Measurements from ENCODE around the gene NPPC. TPM values are rescaled to one million over a fixed set of nuclear protein-coding genes. Genes with fewer than 3 reads are reported as not detected.
A peak's percentile ranks its signal among the peaks of the same experiment; 100 is the strongest.

NPPC gene
- polyA plus RNA-seq, 2 of the 4 experiments (the other 2 are of a cell fraction) = not detected

GRCh38 chr2:231941673-231942072 lies 15.5 kb upstream of the NPPC start:
- H3K4me1 ChIP-seq = no peaks in the 10 kb centered on the region
- no peak for DNase-seq (ENCODE audit: low read depth in 1 of 2, low spot score in 1 of 2)
- no peak overlapping the region for H3K4me2 ChIP-seq
- no peaks in the 10 kb centered on the region for H3K9me3 ChIP-seq
- H3K27ac ChIP-seq = no peak overlapping the region
- FAIRE-seq = no peak
- H3K4me3 ChIP-seq = no peak overlapping the region
- ChIA-PET CTCF (interaction anchor here (1.0 to 2.3 kb wide), 3 partner anchors 16 to 385 kb away, joined by 4 to 7 read pairs (median 6); no protein-coding TSS in a partner anchor), POLR2A (interaction anchor here (1.5 kb wide), 1 partner anchor 20 kb away, joined by 3 read pairs; the partner anchor contains the start of gene DIS3L2)
- ATAC-seq = no peak
- TF ChIP-seq EP300 (IDR thresholded peaks at IDR 0.05) = no peak
- TF ChIP-seq EHMT2 (IDR thresholded peaks at IDR 0.05; ENCODE audit: low read depth) = no peak
- TF ChIP-seq JUNB (IDR thresholded peaks at IDR 0.05) = no peak
- TF ChIP-seq CHD2 (IDR thresholded peaks at IDR 0.05; ENCODE audit: low read length, partially characterized antibody) = no peak
- no peak for TF ChIP-seq CHD4 (IDR thresholded peaks at IDR 0.05; ENCODE audit: borderline replicate concordance)
- TF ChIP-seq PBX3 (IDR thresholded peaks at IDR 0.05) = no peak
- no peak for TF ChIP-seq MAFK (IDR thresholded peaks at IDR 0.05; ENCODE audit: partially characterized antibody)
- no peak for TF ChIP-seq ESRRA (IDR thresholded peaks at IDR 0.05; ENCODE audit: borderline replicate concordance, low read length)
- no peak for TF ChIP-seq ZNF302 (CRISPR knock-in tag; IDR thresholded peaks at IDR 0.05)
- TF ChIP-seq, protein P1, sequence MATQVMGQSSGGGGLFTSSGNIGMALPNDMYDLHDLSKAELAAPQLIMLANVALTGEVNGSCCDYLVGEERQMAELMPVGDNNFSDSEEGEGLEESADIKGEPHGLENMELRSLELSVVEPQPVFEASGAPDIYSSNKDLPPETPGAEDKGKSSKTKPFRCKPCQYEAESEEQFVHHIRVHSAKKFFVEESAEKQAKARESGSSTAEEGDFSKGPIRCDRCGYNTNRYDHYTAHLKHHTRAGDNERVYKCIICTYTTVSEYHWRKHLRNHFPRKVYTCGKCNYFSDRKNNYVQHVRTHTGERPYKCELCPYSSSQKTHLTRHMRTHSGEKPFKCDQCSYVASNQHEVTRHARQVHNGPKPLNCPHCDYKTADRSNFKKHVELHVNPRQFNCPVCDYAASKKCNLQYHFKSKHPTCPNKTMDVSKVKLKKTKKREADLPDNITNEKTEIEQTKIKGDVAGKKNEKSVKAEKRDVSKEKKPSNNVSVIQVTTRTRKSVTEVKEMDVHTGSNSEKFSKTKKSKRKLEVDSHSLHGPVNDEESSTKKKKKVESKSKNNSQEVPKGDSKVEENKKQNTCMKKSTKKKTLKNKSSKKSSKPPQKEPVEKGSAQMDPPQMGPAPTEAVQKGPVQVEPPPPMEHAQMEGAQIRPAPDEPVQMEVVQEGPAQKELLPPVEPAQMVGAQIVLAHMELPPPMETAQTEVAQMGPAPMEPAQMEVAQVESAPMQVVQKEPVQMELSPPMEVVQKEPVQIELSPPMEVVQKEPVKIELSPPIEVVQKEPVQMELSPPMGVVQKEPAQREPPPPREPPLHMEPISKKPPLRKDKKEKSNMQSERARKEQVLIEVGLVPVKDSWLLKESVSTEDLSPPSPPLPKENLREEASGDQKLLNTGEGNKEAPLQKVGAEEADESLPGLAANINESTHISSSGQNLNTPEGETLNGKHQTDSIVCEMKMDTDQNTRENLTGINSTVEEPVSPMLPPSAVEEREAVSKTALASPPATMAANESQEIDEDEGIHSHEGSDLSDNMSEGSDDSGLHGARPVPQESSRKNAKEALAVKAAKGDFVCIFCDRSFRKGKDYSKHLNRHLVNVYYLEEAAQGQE (IDR thresholded peaks at IDR 0.05) = no peak
- no peak for TF ChIP-seq HOXB13 (CRISPR knock-in tag; IDR thresholded peaks at IDR 0.05; ENCODE audit: low read depth)
- TF ChIP-seq HOXA7 (CRISPR knock-in tag; IDR thresholded peaks at IDR 0.05) = no peak
- no peak for TF ChIP-seq RFX5 (IDR thresholded peaks at IDR 0.05)
- TF ChIP-seq ZSCAN20 (CRISPR knock-in tag; IDR thresholded peaks at IDR 0.05) = no peak
- TF ChIP-seq RNF2 (IDR thresholded peaks at IDR 0.05; ENCODE audit: borderline replicate concordance, low read depth) = no peak
- no peak for TF ChIP-seq ZC3H11A (IDR thresholded peaks at IDR 0.05)
- no peak for TF ChIP-seq MAZ (IDR thresholded peaks at IDR 0.05; ENCODE audit: borderline replicate concordance, low read depth, low read length)
- TF ChIP-seq, protein P2, sequence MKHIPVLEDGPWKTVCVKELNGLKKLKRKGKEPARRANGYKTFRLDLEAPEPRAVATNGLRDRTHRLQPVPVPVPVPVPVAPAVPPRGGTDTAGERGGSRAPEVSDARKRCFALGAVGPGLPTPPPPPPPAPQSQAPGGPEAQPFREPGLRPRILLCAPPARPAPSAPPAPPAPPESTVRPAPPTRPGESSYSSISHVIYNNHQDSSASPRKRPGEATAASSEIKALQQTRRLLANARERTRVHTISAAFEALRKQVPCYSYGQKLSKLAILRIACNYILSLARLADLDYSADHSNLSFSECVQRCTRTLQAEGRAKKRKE (CRISPR knock-in tag; IDR thresholded peaks at IDR 0.05; ENCODE audit: low read depth) = no peak
- no peak for TF ChIP-seq NFE2L2 (conservative IDR thresholded peaks at IDR 0.05; ENCODE audit: low read length)
- TF ChIP-seq NR3C1 (IDR thresholded peaks at IDR 0.05) = no peak
- WGBS (ENCODE audit: missing lambda C conversion rate) = 83% methylated on average over 10 of the region's 12 CpGs

GRCh38 chr2:231940795-231941194 lies 14.6 kb upstream of the NPPC start:
- WGBS (ENCODE audit: missing lambda C conversion rate) = 61% methylated on average over 3 of the region's 3 CpGs
- DNase-seq (ENCODE audit: low read depth in 1 of 2, low spot score in 1 of 2) = no peak
- H3K9me3 ChIP-seq = no peaks in the 10 kb centered on the region
- peak in 1 of 2 experiments; percentile 60; a peak in 2 of 6 replicates for ATAC-seq
- no peak overlapping the region for H3K27ac ChIP-seq
- no peak overlapping the region for H3K4me2 ChIP-seq
- ChIA-PET POLR2A (interaction anchor here (1.5 kb wide), 1 partner anchor 21 kb away, joined by 3 read pairs; the partner anchor contains the start of gene DIS3L2), CTCF (interaction anchor here (1.0 to 2.3 kb wide), 4 partner anchors 13 to 386 kb away, joined by 4 to 7 read pairs (median 6); no protein-coding TSS in a partner anchor)
- no peaks in the 10 kb centered on the region for H3K4me1 ChIP-seq
- no peak for FAIRE-seq
- no peak overlapping the region for H3K4me3 ChIP-seq
- TF ChIP-seq NR3C1 (IDR thresholded peaks at IDR 0.05) (no peak), ESRRA (IDR thresholded peaks at IDR 0.05; ENCODE audit: borderline replicate concordance, low read length) (no peak), BHLHE40 (IDR thresholded peaks at IDR 0.05; ENCODE audit: low read depth, low read length) (no peak), POLR2AphosphoS2 (conservative IDR thresholded peaks at IDR 0.05; ENCODE audit: low read length) (no peak), FOSL2 (IDR thresholded peaks at IDR 0.05) (no peak), FOSL2 (CRISPR knock-in tag; IDR thresholded peaks at IDR 0.05) (no peak), JUN (IDR thresholded peaks at IDR 0.05) (no peak), KDM1A (IDR thresholded peaks at IDR 0.05; ENCODE audit: low read depth) (no peak), NFE2L2 (conservative IDR thresholded peaks at IDR 0.05; ENCODE audit: low read length) (no peak), CHD4 (IDR thresholded peaks at IDR 0.05; ENCODE audit: borderline replicate concordance) (no peak)
- TF ChIP-seq, protein P3, sequence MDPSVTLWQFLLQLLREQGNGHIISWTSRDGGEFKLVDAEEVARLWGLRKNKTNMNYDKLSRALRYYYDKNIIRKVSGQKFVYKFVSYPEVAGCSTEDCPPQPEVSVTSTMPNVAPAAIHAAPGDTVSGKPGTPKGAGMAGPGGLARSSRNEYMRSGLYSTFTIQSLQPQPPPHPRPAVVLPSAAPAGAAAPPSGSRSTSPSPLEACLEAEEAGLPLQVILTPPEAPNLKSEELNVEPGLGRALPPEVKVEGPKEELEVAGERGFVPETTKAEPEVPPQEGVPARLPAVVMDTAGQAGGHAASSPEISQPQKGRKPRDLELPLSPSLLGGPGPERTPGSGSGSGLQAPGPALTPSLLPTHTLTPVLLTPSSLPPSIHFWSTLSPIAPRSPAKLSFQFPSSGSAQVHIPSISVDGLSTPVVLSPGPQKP (IDR thresholded peaks at IDR 0.05; ENCODE audit: low read depth, low read length) = no peak
- TF ChIP-seq, protein P4, sequence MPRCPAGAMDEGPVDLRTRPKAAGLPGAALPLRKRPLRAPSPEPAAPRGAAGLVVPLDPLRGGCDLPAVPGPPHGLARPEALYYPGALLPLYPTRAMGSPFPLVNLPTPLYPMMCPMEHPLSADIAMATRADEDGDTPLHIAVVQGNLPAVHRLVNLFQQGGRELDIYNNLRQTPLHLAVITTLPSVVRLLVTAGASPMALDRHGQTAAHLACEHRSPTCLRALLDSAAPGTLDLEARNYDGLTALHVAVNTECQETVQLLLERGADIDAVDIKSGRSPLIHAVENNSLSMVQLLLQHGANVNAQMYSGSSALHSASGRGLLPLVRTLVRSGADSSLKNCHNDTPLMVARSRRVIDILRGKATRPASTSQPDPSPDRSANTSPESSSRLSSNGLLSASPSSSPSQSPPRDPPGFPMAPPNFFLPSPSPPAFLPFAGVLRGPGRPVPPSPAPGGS (IDR thresholded peaks at IDR 0.05) = no peak

Data from A549 (cell line).